Transverse colon (tissue), 4 donors: ENCODE results near the gene G6PC2. TPM values are rescaled to one million over a fixed set of nuclear protein-coding genes. Genes with fewer than 3 reads are reported as not detected.

Source experiments
- DNase-seq: peaks from one replicate; pipeline ENCODE4 v3.0.0-alpha.2; 2019
- H3K27ac ChIP-seq, 4 donors: fragments of 200-600 bp; sonication (generic); 2 replicates each; pipeline ENCODE4 v1.5.1; 2016 to 2018; ENCODE audit warnings: inconsistent platforms in 4 of 4
- H3K27me3 ChIP-seq: fragments of 200-600 bp; sonication (generic); 2 replicates; pipeline ENCODE4 v1.5.1; 2017; ENCODE audit warnings: inconsistent platforms
- H3K36me3 ChIP-seq, 4 donors: fragments of 200-600 bp; sonication (generic); 2 replicates each; pipeline ENCODE4 v1.5.1; 2017 to 2019; ENCODE audit warnings: inconsistent platforms in 4 of 4
- H3K4me1 ChIP-seq, 4 donors: fragments of 200-600 bp; sonication (generic); 2 replicates each; pipeline ENCODE4 v1.5.1; 2017 to 2020; ENCODE audit warnings: inconsistent platforms in 4 of 4
- H3K4me3 ChIP-seq, 4 donors: fragments of 200-600 bp; sonication (generic); 1 replicate in 1 of 4; 2 replicates in 3 of 4; pipeline versions ENCODE4 v1.5.1 to v1.6.1; 2017 to 2019; ENCODE audit warnings: inconsistent platforms in 4 of 4
- H3K9me3 ChIP-seq, 2 donors: fragments of 200-600 bp; sonication (generic); 2 replicates each; pipeline ENCODE4 v1.5.1; 2017 to 2019; ENCODE audit warnings: inconsistent platforms in 2 of 2
- EP300 ChIP-seq: sonication (generic); formaldehyde crosslinking; IDR thresholded peaks from one replicate; pipeline ENCODE4 v1.6.1; 2017; ENCODE audit warnings: antibody characterized with exemption, low read depth
- POLR2A ChIP-seq: fragments of 450-650 bp; IDR thresholded peaks from one replicate; pipeline ENCODE4 v1.6.1; 2016; ENCODE audit warnings: antibody characterized with exemption, mild to moderate bottlenecking, moderate library complexity
- POLR2AphosphoS5 ChIP-seq, 3 donors: sonication (generic); formaldehyde crosslinking; IDR thresholded peaks; one replicate each; pipeline ENCODE4 v1.6.1; 2016; ENCODE audit warnings: antibody characterized with exemption in 3 of 3
- WGBS, 2 donors: methylation state at CpG; one replicate each; pipeline ENCODE4 v1.1.5; 2018; ENCODE audit warnings: low coverage in 1 of 2; 5-methylcytosine and 5-hydroxymethylcytosine counted together
- in situ Hi-C, 4 donors: fragments of 200-750 bp; cut with MboI; loops; one replicate each; pipeline versions ENCODE4 v1.15.0 to v1.15.1; 2017; ENCODE audit warnings: low sequenced_read_pairs in 3 of 4, low pct_ligation_motif_present in 1 of 4, low pct_unique_long_range_greater_than_20kb in 1 of 4
- intact Hi-C: fragments of 100-400 bp; cut with DNase I; formaldehyde crosslinking; loops from one replicate; pipeline ENCODE4 v1.15.1; 2023; ENCODE audit warnings: low total_unique reads
- total RNA-seq, 4 donors: library from RNA; depleted of rRNA; stranded (reverse); fragments of >200 nt; gene quantifications; one replicate each; pipeline ENCODE4 v1.1.0, GENCODE V29; 2016
- TF ChIP-seq, protein P1 (sequence below), 5 experiments: fragments of 200-600 bp in 3 of 5; fragments of 450-650 bp in 2 of 5; sonication (generic) in 3 of 5; IDR thresholded peaks; 1 replicate in 2 of 5; 2 replicates in 3 of 5; pipeline ENCODE4 v1.5.1; 2016 to 2017; ENCODE audit warnings: antibody characterized with exemption in 5 of 5, inconsistent platforms in 3 of 5, mild to moderate bottlenecking in 2 of 5, moderate library complexity in 1 of 5

The G6PC2 gene
- total RNA-seq, 4 donors from 2014 or later, result 0.55 to 0.79 TPM; not detected in 2

- no peak for DNase-seq
- Histone ChIP-seq H3K4me1 (no peaks in the 10 kb centered on the region), H3K27ac (no peak overlapping the region), H3K9me3 (no peaks in the 10 kb centered on the region), H3K36me3 (no peaks in the 10 kb centered on the region), H3K27me3 (peaks cover 5% of the 10 kb centered on the region), H3K4me3 (no peak overlapping the region)
- TF ChIP-seq POLR2AphosphoS5 (IDR thresholded peaks at IDR 0.05) (no peak), EP300 (no peak), POLR2A (no peak)
- TF ChIP-seq, protein P1, sequence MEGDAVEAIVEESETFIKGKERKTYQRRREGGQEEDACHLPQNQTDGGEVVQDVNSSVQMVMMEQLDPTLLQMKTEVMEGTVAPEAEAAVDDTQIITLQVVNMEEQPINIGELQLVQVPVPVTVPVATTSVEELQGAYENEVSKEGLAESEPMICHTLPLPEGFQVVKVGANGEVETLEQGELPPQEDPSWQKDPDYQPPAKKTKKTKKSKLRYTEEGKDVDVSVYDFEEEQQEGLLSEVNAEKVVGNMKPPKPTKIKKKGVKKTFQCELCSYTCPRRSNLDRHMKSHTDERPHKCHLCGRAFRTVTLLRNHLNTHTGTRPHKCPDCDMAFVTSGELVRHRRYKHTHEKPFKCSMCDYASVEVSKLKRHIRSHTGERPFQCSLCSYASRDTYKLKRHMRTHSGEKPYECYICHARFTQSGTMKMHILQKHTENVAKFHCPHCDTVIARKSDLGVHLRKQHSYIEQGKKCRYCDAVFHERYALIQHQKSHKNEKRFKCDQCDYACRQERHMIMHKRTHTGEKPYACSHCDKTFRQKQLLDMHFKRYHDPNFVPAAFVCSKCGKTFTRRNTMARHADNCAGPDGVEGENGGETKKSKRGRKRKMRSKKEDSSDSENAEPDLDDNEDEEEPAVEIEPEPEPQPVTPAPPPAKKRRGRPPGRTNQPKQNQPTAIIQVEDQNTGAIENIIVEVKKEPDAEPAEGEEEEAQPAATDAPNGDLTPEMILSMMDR (IDR thresholded peaks at IDR 0.05), result no peak
- intact Hi-C loops, result no loop called here
- in situ Hi-C loops, result loop anchor here in 3 of 4 donors (25.0 kb wide), 3 partner anchors 142 to 767 kb away; no protein-coding TSS in a partner anchor
- WGBS, 2 donors, result 85 to 93% methylated on average over 3 of the region's 3 CpGs
Measured at GRCh38 chr2:168904358-168904757, 3.3 kb downstream of the G6PC2 start.

GRCh38 chr2:168907940-168908662 is 7.0 kb downstream of the G6PC2 start:
- WGBS, 2 donors, result 90 to 92% methylated on average over 7 to 8 of the region's 8 CpGs
- no peaks in the 10 kb centered on the region for H3K9me3 ChIP-seq
- intact Hi-C loops, result no loop called here
- H3K27me3 ChIP-seq, result peaks cover 11% of the 10 kb centered on the region
- H3K4me1 ChIP-seq, result peaks cover 0 to 5% (median 2%) of the 10 kb centered on the region in 4 donors
- H3K36me3 ChIP-seq, result no peaks in the 10 kb centered on the region
- H3K27ac ChIP-seq, result no peak overlapping the region
- TF ChIP-seq, protein P1 (IDR thresholded peaks at IDR 0.05), result no peak
- TF ChIP-seq EP300 (no peak), POLR2AphosphoS5 (IDR thresholded peaks at IDR 0.05) (no peak), POLR2A (no peak)
- no peak overlapping the region for H3K4me3 ChIP-seq
- no peak for DNase-seq
- in situ Hi-C loops, result loop anchor here in 3 of 4 donors (25.0 kb wide), 3 partner anchors 146 to 771 kb away; no protein-coding TSS in a partner anchor

DNA sequence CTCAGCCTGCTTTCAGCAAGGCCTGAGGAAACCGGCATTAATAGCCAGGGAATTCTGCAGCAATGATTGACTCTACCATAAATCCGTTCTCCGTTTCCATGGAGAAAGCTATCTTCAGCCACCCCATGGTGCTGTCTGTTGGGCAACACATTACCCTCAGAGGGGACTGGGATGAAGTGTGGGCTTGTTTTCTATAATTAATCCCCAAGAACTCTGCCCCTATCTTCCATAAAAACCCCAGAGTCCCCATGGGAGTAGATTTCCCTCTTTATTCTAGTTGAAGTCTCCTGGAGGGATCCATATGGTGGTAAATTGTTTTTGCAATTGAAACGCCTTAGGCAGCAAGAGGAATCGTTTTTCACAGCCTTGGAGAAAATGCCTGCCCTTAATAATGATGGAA is 9.2 kb downstream of the G6PC2 start:
- in situ Hi-C loops (loop anchor here in 3 of 4 donors (25.0 kb wide), 3 partner anchors 148 to 773 kb away; no protein-coding TSS in a partner anchor), intact Hi-C loops (no loop called here)
- TF ChIP-seq POLR2AphosphoS5 (IDR thresholded peaks at IDR 0.05) (no peak), EP300 (no peak), POLR2A (no peak)
- TF ChIP-seq, protein P1 (IDR thresholded peaks at IDR 0.05), result no peak
- 79 to 81% methylated on average over 5 of the region's 5 CpGs for WGBS, 2 donors
- Histone ChIP-seq H3K4me3 (no peak overlapping the region), H3K36me3 (no peaks in the 10 kb centered on the region), H3K9me3 (no peaks in the 10 kb centered on the region), H3K4me1 (peaks cover 0 to 5% (median 2%) of the 10 kb centered on the region in 4 donors), H3K27me3 (peaks cover 9% of the 10 kb centered on the region), H3K27ac (no peak overlapping the region)
- no peak for DNase-seq

GRCh38 chr2:168912466-168912865 is 11.4 kb downstream of the G6PC2 start:
- Histone ChIP-seq H3K27me3 (peaks cover 9% of the 10 kb centered on the region), H3K9me3 (no peaks in the 10 kb centered on the region), H3K4me3 (peak overlapping the region in 1 of 4 donors; percentile 30), H3K36me3 (no peaks in the 10 kb centered on the region), H3K27ac (no peak overlapping the region), H3K4me1 (peaks cover 0 to 5% (median 2%) of the 10 kb centered on the region in 4 donors)
- TF ChIP-seq POLR2AphosphoS5 (IDR thresholded peaks at IDR 0.05) (no peak), POLR2A (no peak), EP300 (no peak)
- TF ChIP-seq, protein P1 (IDR thresholded peaks at IDR 0.05), result no peak
- in situ Hi-C loops, result loop anchor here in 3 of 4 donors (25.0 kb wide), 3 partner anchors 150 to 775 kb away; no protein-coding TSS in a partner anchor
- DNase-seq, result no peak
- intact Hi-C loops, result no loop called here
- WGBS, 2 donors, result 45 to 58% methylated on average over 6 of the region's 6 CpGs
